ENCODE results near the gene ANXA3.
"Not testable (repeated sequence)": the region's sequence is repeated elsewhere in the genome, so short reads cannot be mapped to it uniquely, and the experiment has no call there.

The ANXA3 gene

GRCh38 chr4:78551420-78552351 lies at the start of gene ANXA3:
TSS of gene ANXA3 (plus strand) at chr4:78551770. CDS start at chr4:78554474, 2,704 bp downstream.
- no peak for DNase-seq

GRCh38 chr4:78506260-78506659 lies 45.3 kb upstream of the ANXA3 start:
- DNase-seq, result not testable (repeated sequence)

- DNase-seq, result no peak
These were observed 42.5 kb upstream of the ANXA3 start for GRCh38 chr4:78509043-78509442.

GRCh38 chr4:78510108-78510507 lies 41.5 kb upstream of the ANXA3 start:
- no peak for DNase-seq

- no peak for DNase-seq
These were observed 40.9 kb upstream of the ANXA3 start for GRCh38 chr4:78510681-78511080.

- DNase-seq, result no peak
These were observed 39.1 kb upstream of the ANXA3 start for GRCh38 chr4:78512357-78512920.

GRCh38 chr4:78513411-78513975 lies 38.1 kb upstream of the ANXA3 start:
- no peak for DNase-seq

- peak; percentile 57 to 79 for DNase-seq
These were observed 34.4 kb upstream of the ANXA3 start for GRCh38 chr4:78517050-78517652.

- DNase-seq, result no peak
These were observed 33.0 kb upstream of the ANXA3 start for GRCh38 chr4:78518561-78518960.

GRCh38 chr4:78519962-78520361 lies 31.6 kb upstream of the ANXA3 start:
- DNase-seq, result no peak

- no peak for DNase-seq
These were observed 30.8 kb upstream of the ANXA3 start for GRCh38 chr4:78520808-78521226.

- DNase-seq, result no peak
These were observed 27.6 kb upstream of the ANXA3 start for GRCh38 chr4:78524009-78524408.

GRCh38 chr4:78525559-78525958 lies 26.0 kb upstream of the ANXA3 start:
- no peak for DNase-seq

- DNase-seq, result no peak
These were observed 24.5 kb upstream of the ANXA3 start for GRCh38 chr4:78527103-78527502.

GRCh38 chr4:78527555-78527954 lies 24.0 kb upstream of the ANXA3 start:
- no peak for DNase-seq

- DNase-seq, result no peak
These were observed 23.2 kb upstream of the ANXA3 start for GRCh38 chr4:78528327-78528726.

GRCh38 chr4:78529569-78530209 lies 21.9 kb upstream of the ANXA3 start:
- no peak for DNase-seq

GRCh38 chr4:78532046-78532445 lies 19.5 kb upstream of the ANXA3 start:
- peak; percentile 12 to 14 for DNase-seq

GRCh38 chr4:78533854-78534253 lies 17.7 kb upstream of the ANXA3 start:
- no peak for DNase-seq

- no peak for DNase-seq
These were observed 17.1 kb upstream of the ANXA3 start for GRCh38 chr4:78534286-78534955.

- no peak for DNase-seq
These were observed 9.2 kb upstream of the ANXA3 start for GRCh38 chr4:78542373-78542772.

GRCh38 chr4:78543424-78544125 lies 8.0 kb upstream of the ANXA3 start:
- DNase-seq, result no peak
